Stimulated activated CD8-positive, alpha-beta memory T cell treated with anti-CD3 and anti-CD28 coated beads, Interleukin-4, amount 100 ng/mL, for 4 hours (primary cell): Measurements from ENCODE around the gene SHQ1.
"Not testable (repeated sequence)": the region's sequence is repeated elsewhere in the genome, so short reads cannot be mapped to it uniquely, and the experiment has no call there.

Experiments used
- DNase-seq, 2 donors: peaks; one replicate each; pipeline ENCODE4 v3.0.0-alpha.2; 2020; ENCODE audit warnings: low read depth in 2 of 2, low spot score in 1 of 2

Gene SHQ1

DNA sequence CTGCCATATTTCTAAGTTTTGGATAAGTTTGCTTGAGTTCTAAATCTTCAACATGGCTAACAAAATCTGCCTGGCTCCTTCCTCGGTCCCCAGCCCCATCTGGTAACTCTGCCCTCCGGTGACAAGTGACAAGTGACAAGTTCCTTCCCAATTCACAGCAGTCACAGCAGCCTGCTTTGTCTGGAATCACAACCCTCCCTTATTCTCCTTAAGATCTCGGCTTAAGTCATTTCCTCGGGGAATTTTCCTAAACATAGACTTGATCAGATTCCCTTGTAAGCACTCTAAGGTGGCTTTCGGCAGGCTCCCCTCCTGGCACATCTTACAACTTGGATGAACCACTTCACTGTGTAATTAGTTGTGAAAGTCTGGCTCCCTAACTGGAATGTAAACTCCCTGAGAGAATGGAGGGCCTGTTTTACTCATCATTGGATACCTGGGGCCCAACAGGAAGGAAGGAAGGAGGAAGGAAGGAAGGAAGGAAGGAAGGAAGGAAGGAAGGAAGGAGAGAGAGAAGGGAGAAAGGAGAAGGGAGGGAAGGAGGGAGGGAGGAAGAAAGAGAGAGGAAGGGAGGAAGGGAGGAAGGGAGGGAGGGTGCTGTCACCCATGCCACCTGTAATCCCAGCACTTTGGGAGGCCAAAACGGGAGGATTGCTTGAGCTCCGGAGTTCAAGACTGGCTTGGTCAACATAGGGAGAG is 126.4 kb downstream of the SHQ1 start:
- DNase-seq, result no peak

DNA sequence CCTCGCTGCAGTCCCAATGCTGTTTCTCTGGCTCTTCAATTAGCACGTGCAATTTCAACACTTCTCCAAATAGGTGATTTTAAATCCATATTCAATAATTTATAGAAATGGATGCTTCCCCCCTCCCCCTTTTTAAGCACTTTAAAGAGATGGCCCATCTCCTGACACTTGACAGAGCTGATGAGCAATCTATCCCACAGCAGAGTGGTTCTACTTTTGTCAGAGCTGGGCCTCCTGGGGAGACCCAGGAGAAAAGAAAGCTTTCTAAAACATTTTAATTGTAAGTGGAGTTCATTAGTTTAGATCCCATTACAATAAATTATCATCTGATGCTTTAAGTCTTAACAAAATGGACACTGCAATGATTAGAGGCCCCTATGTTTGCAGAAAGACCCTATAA is 127.7 kb downstream of the SHQ1 start:
- no peak for DNase-seq

DNA sequence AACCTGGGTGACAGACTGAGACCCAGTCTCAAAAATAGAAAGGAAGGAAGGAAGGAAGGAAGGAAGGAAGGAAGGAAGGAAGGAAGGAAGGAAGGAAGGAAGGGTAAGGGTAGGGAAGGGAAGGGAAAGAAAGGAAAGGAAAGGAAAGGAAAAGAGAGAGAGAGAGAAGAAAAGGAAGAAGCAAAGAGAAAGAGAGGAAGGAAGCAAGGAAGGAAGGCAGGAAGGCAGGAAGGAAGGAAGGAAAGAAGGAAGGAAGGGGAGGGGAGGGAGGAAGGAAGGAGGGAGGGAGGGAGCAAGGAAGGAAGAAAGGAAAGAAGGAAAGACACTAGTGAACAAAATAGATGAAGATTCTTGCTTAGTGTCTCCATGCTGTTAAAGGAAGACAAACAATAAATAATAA is 129.1 kb downstream of the SHQ1 start:
- DNase-seq, result no peak

GRCh38 chr3:72714135-72714534 is 134.1 kb downstream of the SHQ1 start:
- DNase-seq, result not testable (repeated sequence)

DNA sequence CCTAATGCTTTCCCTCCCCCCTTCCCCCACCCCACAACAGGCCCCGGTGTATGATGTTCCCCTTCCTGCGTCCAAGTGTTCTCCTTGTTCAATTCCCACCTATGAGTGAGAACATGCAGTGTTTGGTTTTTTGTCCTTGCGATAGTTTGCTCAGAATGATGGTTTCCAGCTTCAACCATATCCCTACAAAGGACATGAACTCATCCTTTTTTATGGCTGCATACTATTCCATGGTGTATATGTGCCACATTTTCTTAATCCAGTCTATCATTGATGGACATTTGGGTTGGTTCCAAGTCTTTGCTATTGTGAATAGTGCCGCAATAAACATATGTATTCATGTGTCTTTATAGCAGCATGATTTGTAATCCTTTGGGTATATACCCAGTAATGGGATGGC is 137.8 kb downstream of the SHQ1 start:
- DNase-seq, result not testable (repeated sequence)

GRCh38 chr3:72708441-72708840 is 139.8 kb downstream of the SHQ1 start:
- no peak for DNase-seq

- no peak for DNase-seq
These were observed 145.2 kb downstream of the SHQ1 start for GRCh38 chr3:72702997-72703396.

DNA sequence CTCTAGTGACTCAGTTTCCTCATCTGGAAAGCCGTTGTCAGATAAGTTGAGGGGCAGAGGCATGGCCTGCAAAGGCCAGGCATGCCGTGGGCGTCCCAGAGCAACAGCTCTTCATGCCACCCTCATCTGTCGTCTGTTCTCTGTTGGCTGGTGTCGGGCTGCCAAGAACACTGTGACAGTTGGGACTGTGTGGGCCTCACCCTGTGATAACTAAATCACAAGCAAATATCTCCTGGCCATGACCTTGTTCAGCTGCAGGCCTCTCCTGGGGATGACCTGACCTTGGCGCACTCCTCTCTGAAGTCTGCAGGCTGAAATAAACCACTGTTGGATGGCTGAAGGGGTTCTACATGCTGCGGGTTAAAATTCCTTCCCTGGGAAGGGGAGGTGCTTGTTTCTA is 145.9 kb downstream of the SHQ1 start:
- no peak for DNase-seq

DNA sequence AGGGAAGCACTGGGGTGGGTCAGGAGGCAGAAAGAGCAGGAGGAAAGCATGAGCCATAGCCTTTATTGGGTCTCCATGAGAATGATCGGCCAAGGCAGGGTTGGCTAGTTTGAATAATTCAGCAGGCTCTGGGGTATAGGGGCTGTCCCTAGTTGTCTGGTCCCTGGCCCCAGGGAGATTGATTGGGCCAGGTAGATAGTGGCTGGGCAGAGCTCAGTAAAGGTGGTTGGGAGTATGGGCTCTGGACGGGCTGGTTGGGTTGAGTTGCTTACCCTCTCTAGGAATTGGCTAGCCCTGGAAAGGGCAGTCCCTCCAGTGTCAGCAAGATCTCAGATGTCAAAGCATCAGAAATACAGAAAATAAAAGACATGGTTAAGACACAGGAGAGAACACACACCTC is 148.1 kb downstream of the SHQ1 start:
- no peak for DNase-seq

- DNase-seq, result no peak
These were observed 148.6 kb downstream of the SHQ1 start for GRCh38 chr3:72699631-72700030.
